Measurements from ENCODE around the gene IL5RA. TPM values are rescaled to one million over a fixed set of nuclear protein-coding genes. Genes with fewer than 3 reads are reported as not detected.

Gene IL5RA
- total and polyA plus RNA-seq, 10 donors: 0.06 to 3.2 (median 1.3) TPM

DNA sequence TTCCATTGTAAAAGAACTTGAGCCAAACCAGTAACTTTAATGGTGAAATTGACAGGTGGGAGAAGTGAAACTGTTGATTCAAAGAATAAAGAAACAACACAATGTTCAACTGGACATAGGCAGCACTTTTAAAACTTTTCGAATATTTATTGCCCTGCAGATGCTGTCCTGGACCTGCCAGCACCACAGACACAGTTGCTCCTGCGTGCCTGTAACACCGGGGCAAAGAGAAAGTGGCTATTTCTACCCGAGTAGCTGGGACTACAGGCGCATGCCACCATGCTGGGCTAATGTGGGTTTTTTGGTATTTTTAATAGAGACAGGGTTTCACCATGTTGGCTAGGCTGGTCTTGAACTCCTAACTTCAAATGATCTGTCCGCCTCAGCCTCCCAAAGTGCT is 7.4 kb downstream of the IL5RA start:
- Histone ChIP-seq H3K4me1 (no peaks in the 10 kb centered on the region), H3K27me3 (replicated peaks in 1 of 7) (peaks cover 0 to 3% (median 0%) of the 10 kb centered on the region in 7 donors), H3K4me3 (no peak overlapping the region), H3K36me3 (no peaks in the 10 kb centered on the region), H3K9me3 (no peaks in the 10 kb centered on the region), H3K27ac (no peak overlapping the region)
- no peak for DNase-seq
- 80 to 90% (median 90%) methylated on average over 6 of the region's 6 CpGs for WGBS, 5 donors
- TF ChIP-seq POLR2AphosphoS5 (IDR thresholded peaks at IDR 0.05) (no peak), POLR2A (IDR thresholded peaks at IDR 0.05) (no peak)
- TF ChIP-seq, protein P1, sequence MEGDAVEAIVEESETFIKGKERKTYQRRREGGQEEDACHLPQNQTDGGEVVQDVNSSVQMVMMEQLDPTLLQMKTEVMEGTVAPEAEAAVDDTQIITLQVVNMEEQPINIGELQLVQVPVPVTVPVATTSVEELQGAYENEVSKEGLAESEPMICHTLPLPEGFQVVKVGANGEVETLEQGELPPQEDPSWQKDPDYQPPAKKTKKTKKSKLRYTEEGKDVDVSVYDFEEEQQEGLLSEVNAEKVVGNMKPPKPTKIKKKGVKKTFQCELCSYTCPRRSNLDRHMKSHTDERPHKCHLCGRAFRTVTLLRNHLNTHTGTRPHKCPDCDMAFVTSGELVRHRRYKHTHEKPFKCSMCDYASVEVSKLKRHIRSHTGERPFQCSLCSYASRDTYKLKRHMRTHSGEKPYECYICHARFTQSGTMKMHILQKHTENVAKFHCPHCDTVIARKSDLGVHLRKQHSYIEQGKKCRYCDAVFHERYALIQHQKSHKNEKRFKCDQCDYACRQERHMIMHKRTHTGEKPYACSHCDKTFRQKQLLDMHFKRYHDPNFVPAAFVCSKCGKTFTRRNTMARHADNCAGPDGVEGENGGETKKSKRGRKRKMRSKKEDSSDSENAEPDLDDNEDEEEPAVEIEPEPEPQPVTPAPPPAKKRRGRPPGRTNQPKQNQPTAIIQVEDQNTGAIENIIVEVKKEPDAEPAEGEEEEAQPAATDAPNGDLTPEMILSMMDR (IDR thresholded peaks at IDR 0.05 in 8 of 11, conservative IDR thresholded peaks at IDR 0.05 in 3 of 11): no peak
- intact Hi-C loops (cut with DNase I; ENCODE audit: low total_unique reads): no loop called here

DNA sequence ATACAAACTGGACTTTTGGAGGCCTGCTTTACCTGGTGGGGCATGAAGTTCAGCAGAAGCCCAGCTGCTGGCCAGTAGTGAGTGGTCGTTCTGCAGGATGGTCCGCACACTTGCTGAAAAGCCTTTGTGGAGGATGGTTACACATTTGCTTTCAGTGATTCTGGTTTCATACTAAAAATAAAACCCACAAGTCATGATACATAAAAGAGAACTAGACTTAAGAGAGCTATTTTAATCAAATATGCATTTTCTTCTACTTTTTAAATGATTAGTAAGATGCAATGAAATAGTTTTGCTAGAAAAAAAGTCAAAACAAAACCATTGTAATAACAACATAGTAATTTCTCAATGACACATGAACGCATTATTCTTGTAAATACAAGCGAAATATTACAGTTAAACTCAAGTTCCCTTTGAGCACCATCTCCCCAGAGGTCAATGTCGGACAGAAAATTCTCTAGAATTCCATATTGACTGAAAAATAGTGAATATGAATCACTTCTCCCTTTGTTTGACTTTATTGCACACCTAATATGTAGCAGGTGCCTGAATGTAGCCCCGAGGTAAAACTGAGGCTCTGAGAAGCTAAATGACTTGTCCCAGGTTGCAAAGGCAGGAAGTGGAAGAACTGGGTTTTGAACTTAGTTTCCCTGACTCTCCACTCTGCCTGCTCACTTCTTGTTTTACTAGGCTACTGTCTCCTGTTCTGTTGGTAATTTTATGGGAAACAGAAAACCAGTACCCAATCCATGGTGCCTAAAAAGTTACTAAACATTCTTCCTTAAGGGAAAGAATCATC is 8.3 kb downstream of the IL5RA start:
- H3K4me1 ChIP-seq: peaks cover 0 to 4% (median 0%) of the 10 kb centered on the region in 6 donors
- 69 to 81% (median 72%) methylated on average over 6 of the region's 6 CpGs for WGBS, 5 donors
- TF ChIP-seq POLR2AphosphoS5 (IDR thresholded peaks at IDR 0.05) (no peak), POLR2A (IDR thresholded peaks at IDR 0.05) (no peak)
- DNase-seq: no peak
- no peak overlapping the region for H3K27ac ChIP-seq
- no peaks in the 10 kb centered on the region for H3K36me3 ChIP-seq
- H3K4me3 ChIP-seq: no peak overlapping the region
- H3K9me3 ChIP-seq: no peaks in the 10 kb centered on the region
- peaks cover 0 to 3% (median 0%) of the 10 kb centered on the region in 7 donors for H3K27me3 ChIP-seq (replicated peaks in 1 of 7)
- intact Hi-C loops (cut with DNase I; ENCODE audit: low total_unique reads): no loop called here

DNA sequence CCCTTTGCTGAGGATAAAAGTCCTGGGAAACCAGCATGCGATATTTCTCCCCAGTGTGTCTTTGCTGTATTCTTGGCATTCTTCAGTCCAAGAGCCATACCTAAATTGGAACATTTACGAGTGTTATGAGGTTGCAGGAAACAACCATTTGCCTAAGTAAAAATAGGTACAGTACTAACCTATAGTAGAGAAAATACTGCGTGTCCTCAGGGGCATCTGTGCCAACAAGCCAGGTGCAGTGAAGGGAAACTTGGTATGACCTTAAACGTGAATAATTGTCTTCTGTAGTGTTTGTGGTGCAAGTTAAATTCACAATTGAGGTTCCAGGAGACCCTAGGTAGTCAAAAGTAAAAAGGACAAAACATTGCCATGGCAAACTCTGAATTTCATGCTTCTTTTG is 12.2 kb downstream of the IL5RA start:
- WGBS, 5 donors: 67 to 78% (median 68%) methylated on average over 4 of the region's 4 CpGs
- intact Hi-C loops (cut with DNase I; ENCODE audit: low total_unique reads): no loop called here
- TF ChIP-seq POLR2A (IDR thresholded peaks at IDR 0.05) (no peak), POLR2AphosphoS5 (IDR thresholded peaks at IDR 0.05) (no peak)
- TF ChIP-seq, protein P1 (IDR thresholded peaks at IDR 0.05 in 8 of 11, conservative IDR thresholded peaks at IDR 0.05 in 3 of 11): no peak

DNA sequence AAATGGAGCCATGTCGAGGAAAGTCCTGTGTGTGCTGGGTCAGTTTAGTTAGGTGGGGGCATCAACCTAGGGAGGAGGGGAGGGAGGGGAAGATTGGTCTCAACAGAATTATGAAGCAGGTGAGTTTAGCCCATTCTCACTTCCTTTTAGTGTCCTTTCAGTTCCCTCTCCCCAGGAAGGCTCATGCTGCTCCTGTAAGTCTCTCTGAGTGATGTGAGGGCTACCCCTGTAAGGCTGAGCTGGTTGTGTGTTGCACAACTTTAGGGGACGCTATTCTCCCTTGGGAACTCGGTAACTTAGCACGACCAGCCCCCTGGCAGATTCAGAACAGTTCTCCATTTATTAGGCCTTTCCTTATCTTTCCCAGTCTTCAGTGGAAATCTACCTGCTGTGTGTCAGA is 21.2 kb downstream of the IL5RA start:
- Histone ChIP-seq H3K27ac (no peak overlapping the region), H3K4me1 (peaks cover 0 to 15% (median 0%) of the 10 kb centered on the region in 6 donors), H3K36me3 (no peaks in the 10 kb centered on the region), H3K9me3 (no peaks in the 10 kb centered on the region), H3K4me3 (no peak overlapping the region), H3K27me3 (replicated peaks in 1 of 7) (no peaks in the 10 kb centered on the region)
- DNase-seq: no peak
- intact Hi-C loops (cut with DNase I; ENCODE audit: low total_unique reads): no loop called here
- WGBS, 5 donors: 53 to 69% (median 57%) methylated on average over 4 of the region's 4 CpGs
- TF ChIP-seq, protein P1 (IDR thresholded peaks at IDR 0.05 in 8 of 11, conservative IDR thresholded peaks at IDR 0.05 in 3 of 11): no peak
- no peak for TF ChIP-seq POLR2A (IDR thresholded peaks at IDR 0.05)
- no peak for TF ChIP-seq POLR2AphosphoS5 (IDR thresholded peaks at IDR 0.05)

More for the DNA sequence above, 12.2 kb downstream of the IL5RA start:
- Histone ChIP-seq H3K4me1 (peaks cover 0 to 4% (median 0%) of the 10 kb centered on the region in 6 donors), H3K36me3 (no peaks in the 10 kb centered on the region), H3K27ac (peak overlapping the region in 2 of 8 donors; percentile 38 to 60), H3K4me3 (no peak overlapping the region), H3K9me3 (no peaks in the 10 kb centered on the region), H3K27me3 (replicated peaks in 1 of 7) (peaks cover 0 to 3% (median 0%) of the 10 kb centered on the region in 7 donors)
- no peak for DNase-seq

Data from spleen (tissue), 11 donors.